ENCODE results near the gene FASN.

- TF ChIP-seq CTCF (conservative IDR thresholded peaks at IDR 0.05; ENCODE audit: low read length) = no peak
- no peak for TF ChIP-seq EZH2phosphoT487 (IDR thresholded peaks at IDR 0.05; ENCODE audit: borderline replicate concordance, low read depth, low read length)
Observed at GRCh38 chr17:82145550-82146155, 47.6 kb upstream of the FASN start.
